ENCODE measurements around the gene ENO3.

The ENO3 gene

DNA sequence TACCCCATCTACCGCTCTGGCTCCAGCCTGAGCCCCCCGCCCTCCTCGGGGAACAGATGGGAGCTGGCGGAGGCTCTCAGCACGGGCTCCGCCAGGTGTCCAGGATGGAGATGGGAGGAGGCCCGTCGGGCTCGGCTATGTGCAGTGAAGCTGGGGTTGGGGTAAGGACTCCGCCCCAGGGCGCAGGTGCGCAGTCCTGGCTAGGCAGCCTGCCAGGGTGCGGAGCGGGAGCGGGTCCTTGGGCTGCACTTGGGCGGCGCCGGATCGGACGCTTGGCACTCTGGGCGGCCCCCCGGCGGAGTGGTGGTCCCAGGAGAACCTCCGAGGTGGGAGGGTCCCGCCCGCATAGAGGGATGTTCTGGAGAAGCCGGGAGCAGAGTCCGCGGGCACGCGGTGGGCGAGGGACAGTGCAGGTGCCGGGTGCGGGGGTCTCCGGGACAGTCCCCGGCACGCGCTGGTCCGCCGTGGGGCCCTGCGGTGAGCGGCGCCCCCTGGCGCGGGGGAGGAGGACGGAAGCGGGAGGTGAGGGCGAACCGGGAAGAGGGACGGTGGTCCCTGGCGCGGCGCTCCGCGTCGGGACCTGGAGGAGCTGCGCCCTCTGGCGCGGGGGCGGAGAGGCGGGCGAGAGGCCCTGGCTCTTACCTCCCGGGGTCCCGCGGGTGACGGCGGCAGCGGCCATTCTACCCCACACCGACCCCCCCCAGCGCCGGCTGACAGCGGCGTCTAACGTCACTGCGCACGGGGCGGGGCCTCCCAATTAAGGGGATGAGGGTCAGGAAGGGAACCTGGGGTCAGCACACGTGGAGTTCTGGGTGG lies 36.2 kb downstream of the ENO3 start, which contains the start of gene CAMTA2:
Gene CAMTA2, minus strand, starts transcription at position 725 of the 816 bp plus-strand sequence. CDS start 1,453 bp downstream, outside the sequence.
- FAIRE-seq (peak; percentile 95), DNase-seq (ENCODE audit: insufficient read length) (peak; percentile 86)
- TF ChIP-seq POLR2AphosphoS5 (IDR thresholded peaks at IDR 0.05; ENCODE audit: low read depth, low read length) (0 out of 2 replicates have a peak, but pooled peaks have one; percentile 31), TAF1 (IDR thresholded peaks at IDR 0.05; ENCODE audit: borderline replicate concordance, low read depth, low read length) (no peak), POLR2A (IDR thresholded peaks at IDR 0.05; ENCODE audit: low read depth, low read length) (peak; percentile 52; the same call in 1 of the 2 replicates)

GRCh38 chr17:4987767-4988567 lies 37.0 kb downstream of the ENO3 start:
- TF ChIP-seq POLR2A (IDR thresholded peaks at IDR 0.05; ENCODE audit: low read depth, low read length) (no peak), TAF1 (IDR thresholded peaks at IDR 0.05; ENCODE audit: borderline replicate concordance, low read depth, low read length) (no peak), POLR2AphosphoS5 (IDR thresholded peaks at IDR 0.05; ENCODE audit: low read depth, low read length) (no peak)
- FAIRE-seq: peak; percentile 77
- DNase-seq (ENCODE audit: insufficient read length): no peak

DNA sequence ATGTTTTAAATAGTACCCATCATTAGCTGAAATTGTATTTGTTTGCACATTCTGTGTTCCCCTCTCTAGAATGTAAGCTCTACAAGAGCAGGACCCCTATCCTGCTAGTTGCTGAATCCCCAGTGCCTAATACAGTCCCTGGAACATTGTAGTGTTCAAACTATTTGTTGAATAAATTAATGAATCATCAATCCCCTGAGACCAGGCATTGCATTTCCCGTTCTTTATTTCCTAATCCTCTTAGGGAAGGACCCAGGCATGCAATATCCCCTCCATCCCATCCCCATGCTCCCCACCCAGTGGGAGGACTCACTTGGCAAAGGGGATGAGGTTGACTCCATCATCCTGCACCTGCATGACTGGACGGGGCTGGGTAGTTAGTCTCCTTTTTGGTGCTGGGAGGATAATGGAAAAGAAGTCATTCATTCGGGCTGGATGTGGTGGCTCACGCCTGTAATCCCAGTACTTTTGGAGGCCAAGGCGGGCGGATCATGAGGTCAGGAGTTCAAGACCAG lies 43.2 kb downstream of the ENO3 start:
- DNase-seq (ENCODE audit: insufficient read length) (no peak), FAIRE-seq (no peak)
- no peak for TF ChIP-seq TAF1 (IDR thresholded peaks at IDR 0.05; ENCODE audit: borderline replicate concordance, low read depth, low read length)
- no peak for TF ChIP-seq POLR2A (IDR thresholded peaks at IDR 0.05; ENCODE audit: low read depth, low read length)

GRCh38 chr17:4997302-4998026 lies 46.5 kb downstream of the ENO3 start, which contains the start of the genes INCA1 and KIF1C:
Gene INCA1 (minus strand): TSS chr17:4997522. CDS start chr17:4994437, 3,085 bp downstream.
Gene KIF1C (plus strand): TSS chr17:4997950. CDS start chr17:5000247, 2,297 bp downstream.
- peak; percentile 98 for DNase-seq (ENCODE audit: insufficient read length)
- FAIRE-seq: peak; percentile 99
- TF ChIP-seq TAF1 (IDR thresholded peaks at IDR 0.05; ENCODE audit: borderline replicate concordance, low read depth, low read length) (no peak), POLR2A (IDR thresholded peaks at IDR 0.05; ENCODE audit: low read depth, low read length) (peak; percentile 36; the same call in 1 of the 2 replicates), POLR2AphosphoS5 (IDR thresholded peaks at IDR 0.05; ENCODE audit: low read depth, low read length) (no peak)

DNA sequence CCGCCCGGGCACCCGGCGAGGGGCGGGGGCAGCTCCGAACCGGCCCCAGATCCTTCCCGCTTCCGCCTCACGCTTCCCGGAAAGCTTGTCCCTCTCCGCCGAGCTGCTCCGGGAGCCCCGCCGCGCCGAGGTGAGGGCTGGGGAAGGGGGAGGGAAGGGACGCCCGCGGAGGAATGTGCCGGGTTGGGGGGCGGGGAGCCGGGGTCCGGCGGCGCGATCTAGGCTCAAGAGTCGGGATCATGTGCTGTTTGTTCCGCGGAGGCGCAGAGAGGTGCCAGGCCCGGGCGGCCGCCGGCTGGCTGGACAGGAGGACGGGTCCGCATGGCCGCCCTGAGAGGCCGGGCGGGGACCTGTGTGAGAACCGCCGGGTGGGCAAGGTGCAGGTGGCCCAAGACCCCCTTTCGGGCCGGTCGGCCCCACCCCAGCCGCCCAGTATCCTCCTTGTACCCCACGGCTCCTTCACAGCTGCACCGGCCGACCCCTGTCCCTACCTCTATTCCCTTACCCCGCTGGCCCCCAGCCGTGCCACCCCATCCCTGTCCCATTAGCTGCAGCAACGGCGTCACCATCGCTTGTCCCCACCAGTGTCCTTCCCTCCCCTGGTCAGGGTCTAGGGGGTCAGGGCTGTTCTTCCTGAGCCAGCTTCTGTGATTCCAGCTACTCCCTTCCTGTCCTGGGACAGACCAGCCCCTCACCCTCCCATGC lies 47.3 kb downstream of the ENO3 start:
- DNase-seq (ENCODE audit: insufficient read length): no peak
- TF ChIP-seq TAF1 (IDR thresholded peaks at IDR 0.05; ENCODE audit: borderline replicate concordance, low read depth, low read length) (no peak), POLR2AphosphoS5 (IDR thresholded peaks at IDR 0.05; ENCODE audit: low read depth, low read length) (no peak), POLR2A (IDR thresholded peaks at IDR 0.05; ENCODE audit: low read depth, low read length) (no peak)
- FAIRE-seq: no peak

- DNase-seq (ENCODE audit: insufficient read length) (no peak), FAIRE-seq (peak; percentile 82)
- TF ChIP-seq TAF1 (IDR thresholded peaks at IDR 0.05; ENCODE audit: borderline replicate concordance, low read depth, low read length): no peak
- TF ChIP-seq POLR2AphosphoS5 (IDR thresholded peaks at IDR 0.05; ENCODE audit: low read depth, low read length): no peak
- no peak for TF ChIP-seq POLR2A (IDR thresholded peaks at IDR 0.05; ENCODE audit: low read depth, low read length)
Observed at GRCh38 chr17:4998732-4999429, 48.0 kb downstream of the ENO3 start.

DNA sequence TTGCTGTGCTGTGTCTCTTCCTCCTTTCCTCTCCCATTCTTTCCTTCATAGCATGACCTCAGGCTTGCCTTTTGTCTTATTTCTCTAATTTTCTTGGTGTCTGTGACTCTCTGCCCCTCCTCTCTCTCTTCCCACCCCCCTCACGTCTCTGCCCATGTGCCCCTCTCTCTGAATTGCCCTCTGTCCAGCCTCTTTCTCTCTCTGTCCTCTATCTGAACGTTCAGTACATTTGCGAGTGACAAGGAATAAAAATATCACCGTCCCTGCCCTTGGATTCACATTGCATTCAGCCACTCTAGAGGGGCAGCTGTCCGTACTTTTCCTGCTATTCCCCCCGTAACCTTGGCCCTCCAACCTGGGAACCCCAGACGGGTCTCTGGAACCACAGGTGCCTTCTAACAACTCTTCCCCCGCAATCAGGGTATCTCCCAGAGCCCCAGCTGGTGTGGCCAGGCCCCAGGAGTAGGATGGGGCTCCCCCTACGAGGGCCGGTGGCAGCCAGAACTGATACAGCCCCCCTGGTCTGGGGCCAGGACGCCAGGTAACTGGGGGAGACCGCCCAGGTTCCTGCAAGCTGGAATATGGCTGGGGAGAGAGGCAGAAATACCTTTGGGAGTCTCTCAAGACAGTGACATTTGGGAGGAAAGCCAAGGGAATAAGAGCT lies 48.6 kb downstream of the ENO3 start:
- FAIRE-seq (no peak), DNase-seq (ENCODE audit: insufficient read length) (no peak)
- TF ChIP-seq POLR2AphosphoS5 (IDR thresholded peaks at IDR 0.05; ENCODE audit: low read depth, low read length): no peak
- TF ChIP-seq POLR2A (IDR thresholded peaks at IDR 0.05; ENCODE audit: low read depth, low read length): no peak
- TF ChIP-seq TAF1 (IDR thresholded peaks at IDR 0.05; ENCODE audit: borderline replicate concordance, low read depth, low read length): no peak

GRCh38 chr17:5000237-5000639 lies 49.3 kb downstream of the ENO3 start:
- DNase-seq (ENCODE audit: insufficient read length) (no peak), FAIRE-seq (no peak)
- TF ChIP-seq POLR2A (IDR thresholded peaks at IDR 0.05; ENCODE audit: low read depth, low read length) (no peak), TAF1 (IDR thresholded peaks at IDR 0.05; ENCODE audit: borderline replicate concordance, low read depth, low read length) (no peak), POLR2AphosphoS5 (IDR thresholded peaks at IDR 0.05; ENCODE audit: low read depth, low read length) (no peak)

DNA sequence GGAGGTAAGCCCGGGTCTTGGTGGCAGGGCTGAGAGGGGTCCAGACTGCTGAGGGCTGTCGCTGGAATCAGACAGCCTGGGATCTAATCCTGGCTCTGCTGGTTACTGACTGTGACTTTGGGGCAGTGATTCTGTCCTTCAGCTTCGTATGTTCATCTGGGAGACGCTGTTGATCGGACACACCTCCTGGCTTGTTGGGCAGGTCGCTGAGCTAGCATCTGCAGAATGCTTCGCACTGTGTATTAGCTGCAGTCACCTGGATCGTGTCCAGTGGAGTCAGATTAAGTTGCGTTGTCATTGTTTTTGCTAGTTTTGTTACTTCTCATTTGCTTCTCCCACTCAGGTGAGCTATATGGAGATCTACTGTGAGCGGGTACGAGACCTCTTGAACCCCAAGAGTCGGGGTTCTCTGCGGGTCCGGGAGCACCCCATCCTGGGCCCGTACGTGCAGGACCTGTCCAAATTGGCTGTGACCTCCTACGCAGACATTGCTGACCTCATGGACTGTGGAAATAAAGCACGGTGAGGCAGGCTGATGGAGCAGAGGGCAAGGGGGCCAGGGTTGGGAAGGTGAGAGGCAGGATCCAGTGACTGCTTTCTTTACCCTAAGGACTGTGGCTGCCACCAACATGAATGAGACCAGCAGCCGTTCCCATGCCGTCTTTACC lies 51.3 kb downstream of the ENO3 start:
- no peak for FAIRE-seq

More for the DNA sequence above, 51.3 kb downstream of the ENO3 start:
- no peak for TF ChIP-seq TAF1 (IDR thresholded peaks at IDR 0.05; ENCODE audit: borderline replicate concordance, low read depth, low read length)
- DNase-seq (ENCODE audit: insufficient read length): no peak
